Measurements from ENCODE around the gene RAB3IP.

DNA sequence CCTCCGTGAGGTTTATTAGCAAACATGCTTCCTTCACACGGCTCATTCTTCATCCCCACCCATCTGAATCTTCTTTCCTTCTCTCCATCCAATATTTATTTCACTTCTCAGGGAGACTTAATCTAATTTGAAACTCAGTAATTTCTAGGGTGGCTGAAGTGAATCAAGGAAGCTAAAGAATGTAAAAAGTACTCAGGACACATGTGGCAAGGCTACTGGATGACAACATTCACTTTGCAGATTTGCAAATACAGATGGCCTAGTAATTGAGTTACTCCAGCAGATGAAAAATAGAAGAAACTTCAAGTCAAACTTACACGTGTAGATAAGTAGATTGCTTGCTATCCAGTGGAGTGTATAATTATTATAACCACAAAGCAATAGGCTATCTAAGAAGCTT, 24.1 kb upstream of the RAB3IP start:
- TF ChIP-seq, protein P1, sequence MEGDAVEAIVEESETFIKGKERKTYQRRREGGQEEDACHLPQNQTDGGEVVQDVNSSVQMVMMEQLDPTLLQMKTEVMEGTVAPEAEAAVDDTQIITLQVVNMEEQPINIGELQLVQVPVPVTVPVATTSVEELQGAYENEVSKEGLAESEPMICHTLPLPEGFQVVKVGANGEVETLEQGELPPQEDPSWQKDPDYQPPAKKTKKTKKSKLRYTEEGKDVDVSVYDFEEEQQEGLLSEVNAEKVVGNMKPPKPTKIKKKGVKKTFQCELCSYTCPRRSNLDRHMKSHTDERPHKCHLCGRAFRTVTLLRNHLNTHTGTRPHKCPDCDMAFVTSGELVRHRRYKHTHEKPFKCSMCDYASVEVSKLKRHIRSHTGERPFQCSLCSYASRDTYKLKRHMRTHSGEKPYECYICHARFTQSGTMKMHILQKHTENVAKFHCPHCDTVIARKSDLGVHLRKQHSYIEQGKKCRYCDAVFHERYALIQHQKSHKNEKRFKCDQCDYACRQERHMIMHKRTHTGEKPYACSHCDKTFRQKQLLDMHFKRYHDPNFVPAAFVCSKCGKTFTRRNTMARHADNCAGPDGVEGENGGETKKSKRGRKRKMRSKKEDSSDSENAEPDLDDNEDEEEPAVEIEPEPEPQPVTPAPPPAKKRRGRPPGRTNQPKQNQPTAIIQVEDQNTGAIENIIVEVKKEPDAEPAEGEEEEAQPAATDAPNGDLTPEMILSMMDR (IDR thresholded peaks at IDR 0.05; ENCODE audit: borderline replicate concordance, extremely low read depth, low read length, poor library complexity, severe bottlenecking): no peak
- TF ChIP-seq EZH2 (IDR thresholded peaks at IDR 0.05; ENCODE audit: borderline replicate concordance, low read depth, low read length, severe bottlenecking): no peak
